ENCODE results near the gene HOXD1.

- TF ChIP-seq CTCF (conservative IDR thresholded peaks at IDR 0.05 in 1 of 2, IDR thresholded peaks at IDR 0.05 in 1 of 2; ENCODE audit: low read depth in 1 of 2, low read length in 2 of 2) = no peak
- TF ChIP-seq EZH2 (IDR thresholded peaks at IDR 0.05; ENCODE audit: low read length, missing control alignments) = peak; percentile 35
Observed at GRCh38 chr2:176149481-176149938, 39.0 kb upstream of the HOXD1 start.

All from fibroblast of lung (primary cell).